B cell (primary cell): ENCODE results near the gene LRIF1. TPM values are rescaled to one million over a fixed set of nuclear protein-coding genes. Genes with fewer than 3 reads are reported as not detected.

Experiments used
- ATAC-seq: fragments of 200-7000 bp; cut with Tn5 transposase; one replicate; pipeline ENCODE4 v1.10.0; 2021; ENCODE audit warnings: low read depth, mild to moderate bottlenecking, moderate number of reproducible peaks, moderate library complexity
- CTCF ChIA-PET: fragments of 350-600 bp; sonication (Branson Sonifier 250); formaldehyde crosslinking; loops from one replicate; lab custom pipeline; 2021; ENCODE audit warnings: antibody characterized with exemption, inconsistent platforms; lab: Charles Lee
- POLR2A ChIA-PET: fragments of 350-600 bp; sonication (Branson Sonifier 250); formaldehyde crosslinking; loops from one replicate; lab custom pipeline; 2021; ENCODE audit warnings: antibody characterized with exemption; lab: Charles Lee
- DNase-seq: peaks from one replicate; pipeline ENCODE4 v3.0.0; 2013
- H2AFZ ChIP-seq: 2 replicates; pipeline ENCODE4 v1.6.1; 2012; ENCODE audit warnings: mild to moderate bottlenecking, low read depth, low read length; ENCODE audit not compliant: insufficient read depth, poor library complexity, severe bottlenecking
- H3K27ac ChIP-seq, 2 donors: 1 replicate in 1 of 2; 2 replicates in 1 of 2; pipeline ENCODE4 v1.5.1; 2012 to 2013; ENCODE audit warnings: low read length in 2 of 2, mild to moderate bottlenecking in 2 of 2, moderate library complexity in 1 of 2
- H3K27me3 ChIP-seq, 4 experiments: fragments of 200-600 bp in 1 of 4; sonication (generic) in 1 of 4; replicated peaks in 1 of 4; 1 replicate in 2 of 4; 2 replicates in 2 of 4; pipeline versions ENCODE4 v1.6.1 to v1.7.0; 2013 to 2016; ENCODE audit warnings: low read length in 3 of 4, mild to moderate bottlenecking in 2 of 4, mixed read lengths in 1 of 4, moderate library complexity in 1 of 4; ENCODE audit not compliant: insufficient read depth in 4 of 4, control insufficient read depth in 3 of 4; ENCODE audit errors: control extremely low read depth in 1 of 4
- H3K36me3 ChIP-seq, 2 experiments: replicated peaks in 1 of 2; 1 replicate in 1 of 2; 2 replicates in 1 of 2; pipeline versions ENCODE4 v1.6.1 to v1.7.1; 2013; ENCODE audit warnings: low read length in 1 of 2; ENCODE audit not compliant: insufficient read depth in 2 of 2, control insufficient read depth in 1 of 2; ENCODE audit errors: control extremely low read depth in 1 of 2, extremely low read depth in 1 of 2
- H3K4me1 ChIP-seq, 2 donors: fragments of 200-600 bp in 1 of 2; sonication (generic) in 1 of 2; 1 replicate in 1 of 2; 2 replicates in 1 of 2; pipeline versions ENCODE4 v1.5.1 to v1.6.1; 2013 to 2017; ENCODE audit warnings: low read length in 2 of 2; ENCODE audit not compliant: control insufficient read depth in 2 of 2, insufficient read depth in 2 of 2
- H3K4me2 ChIP-seq: replicated peaks from 2 replicates; pipeline ENCODE3; 2012; ENCODE audit warnings: mild to moderate bottlenecking, low read depth, low read length; ENCODE audit not compliant: poor library complexity, severe bottlenecking
- H3K4me3 ChIP-seq, 5 experiments: fragments of 200-600 bp in 1 of 5; sonication (generic) in 1 of 5; 1 replicate in 3 of 5; 2 replicates in 2 of 5; pipeline versions ENCODE4 v1.5.1 to v1.7.0; 2011 to 2016; ENCODE audit warnings: low read length in 4 of 5, mild to moderate bottlenecking in 4 of 5, low read depth in 2 of 5, control low read depth in 1 of 5, moderate library complexity in 1 of 5; ENCODE audit not compliant: insufficient read depth in 1 of 5; ENCODE audit errors: control extremely low read depth in 1 of 5, extremely low read depth in 1 of 5
- H3K79me2 ChIP-seq: fragments of 200-600 bp; sonication (generic); one replicate; pipeline ENCODE4 v1.6.0; 2016; ENCODE audit warnings: low read length; ENCODE audit not compliant: control insufficient read depth, insufficient read depth
- H3K9ac ChIP-seq: fragments of 200-600 bp; sonication (generic); 2 replicates; pipeline ENCODE4 v1.6.1; 2017; ENCODE audit warnings: mild to moderate bottlenecking, low read length, moderate library complexity
- H3K9me3 ChIP-seq, 3 donors: one replicate each; pipeline versions ENCODE4 v1.6.1 to v1.7.1; 2013; ENCODE audit warnings: low read length in 2 of 3; ENCODE audit not compliant: control insufficient read depth in 2 of 3, insufficient read depth in 1 of 3; ENCODE audit errors: control extremely low read depth in 1 of 3
- H4K20me1 ChIP-seq: 2 replicates; pipeline ENCODE4 v1.6.0; 2012; ENCODE audit warnings: mild to moderate bottlenecking, low read length; ENCODE audit not compliant: insufficient read depth, control insufficient read depth, poor library complexity, severe bottlenecking
- H3K27ac Mint-ChIP-seq: one replicate; pipeline ENCODE4 v1.8.0; 2021; ENCODE audit warnings: mixed read lengths
- H3K27me3 Mint-ChIP-seq: one replicate; pipeline ENCODE4 v1.8.0; 2021; ENCODE audit warnings: mixed read lengths
- H3K4me1 Mint-ChIP-seq: one replicate; pipeline ENCODE4 v1.8.0; 2021; ENCODE audit warnings: mixed read lengths
- H3K4me3 Mint-ChIP-seq: one replicate; pipeline ENCODE4 v1.8.0; 2021; ENCODE audit warnings: mixed read lengths
- H3K9me3 Mint-ChIP-seq: one replicate; pipeline ENCODE4 v1.8.0; 2022; ENCODE audit warnings: mixed read lengths; ENCODE audit not compliant: insufficient read depth
- CTCF ChIP-seq: fragments of 200-600 bp; IDR thresholded peaks from one replicate; pipeline ENCODE4 v1.8.0; 2022; ENCODE audit warnings: antibody characterized with exemption, mild to moderate bottlenecking
- EZH2 ChIP-seq: IDR thresholded peaks from 2 replicates; pipeline ENCODE4 v1.6.1; 2012; ENCODE audit warnings: borderline replicate concordance, low read depth, mild to moderate bottlenecking, moderate library complexity, low read length; ENCODE audit not compliant: insufficient read depth, poor library complexity, severe bottlenecking
- WGBS: methylation state at CpG from one replicate; pipeline ENCODE4 v1.1.5; 2013; ENCODE audit warnings: missing lambda C conversion rate; ENCODE audit not compliant: insufficient coverage; 5-methylcytosine and 5-hydroxymethylcytosine counted together
- intact Hi-C: fragments of 100-400 bp; cut with micrococcal nuclease; formaldehyde crosslinking; loops from one replicate; pipeline ENCODE4 v1.10.0; 2022
- polyA plus RNA-seq: library from polyadenylated mRNA; depleted of rRNA; stranded (reverse); fragments of >200 nt; gene quantifications from 2 replicates; pipeline ENCODE4 v1.2.3, GENCODE V29; 2012
- total RNA-seq, 2 donors: library from RNA; stranded (reverse); fragments of 120-200 nt in 1 of 2; gene quantifications; 1 replicate in 1 of 2; 2 replicates in 1 of 2; pipeline versions ENCODE4 v1.2.3 to v1.2.4, GENCODE V29; 2013 to 2022

LRIF1 gene
- total and polyA plus RNA-seq, 2 donors (not counting 1 experiment from before 2014, with no cell fraction given), result 5.3 to 26.5 TPM

- no peaks in the 10 kb centered on the region for H3K27me3 ChIP-seq
- H3K4me3 ChIP-seq, result no peak overlapping the region
- Mint-ChIP-seq H3K4me3 (no peak overlapping the region), H3K4me1 (no peaks in the 10 kb centered on the region), H3K27me3 (no peaks in the 10 kb centered on the region), H3K9me3 (no peaks in the 10 kb centered on the region), H3K27ac (no peak overlapping the region)
- H3K4me2 ChIP-seq, result no peak overlapping the region
- ChIA-PET CTCF (interaction anchor here (1.0 to 1.3 kb wide), 2 partner anchors 78 to 324 kb away, joined by 3 to 4 read pairs; no protein-coding TSS in a partner anchor), POLR2A (no interaction called here)
- DNase-seq (no peak), ATAC-seq (no peak)
- peaks cover 7 to 10% of the 10 kb centered on the region in 2 donors for H3K4me1 ChIP-seq
- peaks cover 8 to 23% (median 12%) of the 10 kb centered on the region in 3 donors for H3K9me3 ChIP-seq
- peaks cover 5% of the 10 kb centered on the region for H4K20me1 ChIP-seq
- no peak overlapping the region for H2AFZ ChIP-seq
- H3K27ac ChIP-seq, result no peak overlapping the region
- intact Hi-C loops, result no loop called here
- H3K79me2 ChIP-seq, result peaks cover 27% of the 10 kb centered on the region
- H3K9ac ChIP-seq, result no peak overlapping the region
- H3K36me3 ChIP-seq, result peaks cover 17 to 20% of the 10 kb centered on the region in 2 experiments
- no peak for TF ChIP-seq CTCF
- no peak for TF ChIP-seq EZH2
These were observed 10.7 kb downstream of the LRIF1 start for GRCh38 chr1:110953031-110953430.

DNA sequence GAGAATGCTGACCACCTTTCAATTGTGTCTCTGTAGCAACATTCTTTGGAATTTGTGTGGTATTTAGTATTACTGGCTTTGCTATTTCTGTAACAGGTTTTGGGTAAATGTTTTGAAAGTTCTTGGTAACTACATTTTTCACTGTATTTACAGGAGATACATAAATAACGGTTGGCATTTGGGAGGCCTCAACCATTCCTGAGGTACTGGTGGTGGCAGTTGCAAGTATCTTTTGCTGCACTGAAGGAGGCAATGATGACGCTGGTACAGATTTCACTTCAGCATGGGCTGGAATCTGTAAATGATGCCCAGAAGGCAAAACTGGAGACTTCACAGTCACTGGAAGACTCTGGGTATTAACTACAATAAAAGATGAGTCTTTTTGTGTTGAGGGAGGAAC, 11.7 kb downstream of the LRIF1 start:
- Histone ChIP-seq H3K4me1 (peaks cover 7 to 10% of the 10 kb centered on the region in 2 donors), H3K27me3 (no peaks in the 10 kb centered on the region), H3K79me2 (peaks cover 20% of the 10 kb centered on the region), H3K4me3 (no peak overlapping the region), H3K9ac (no peak overlapping the region), H2AFZ (no peak overlapping the region), H3K27ac (no peak overlapping the region), H3K9me3 (peaks cover 5 to 15% (median 8%) of the 10 kb centered on the region in 3 donors), H3K36me3 (peaks cover 15 to 25% of the 10 kb centered on the region in 2 experiments), H3K4me2 (no peak overlapping the region), H4K20me1 (peaks cover 5% of the 10 kb centered on the region)
- intact Hi-C loops, result no loop called here
- Mint-ChIP-seq H3K4me1 (no peaks in the 10 kb centered on the region), H3K27me3 (no peaks in the 10 kb centered on the region), H3K27ac (no peak overlapping the region), H3K9me3 (no peaks in the 10 kb centered on the region), H3K4me3 (no peak overlapping the region)
- WGBS, result 100% methylated on average over 1 of the region's 2 CpGs
- ATAC-seq, result no peak
- DNase-seq, result no peak
- CTCF ChIA-PET, result no interaction called here
- POLR2A ChIA-PET, result no interaction called here
- TF ChIP-seq CTCF (no peak), EZH2 (no peak)
